H9 (cell line): Measurements from ENCODE around the gene ZC3H6. TPM values are rescaled to one million over a fixed set of nuclear protein-coding genes. Genes with fewer than 3 reads are reported as not detected.

ENCODE experiments used
- DNase-seq: peaks from one replicate; pipeline ENCODE4 v3.0.0-alpha.2; 2017
- H2AFZ ChIP-seq: one replicate; pipeline ENCODE4 v1.6.1; 2013; ENCODE audit warnings: mild to moderate bottlenecking, low read length, control low read depth, moderate library complexity
- H2AK5ac ChIP-seq: 2 replicates; pipeline ENCODE4 v1.6.1; 2013; ENCODE audit warnings: low read length, control low read depth, mixed read lengths; ENCODE audit not compliant: insufficient read length
- H2BK120ac ChIP-seq: one replicate; pipeline ENCODE4 v1.6.1; 2013; ENCODE audit warnings: low read depth, mild to moderate bottlenecking, low read length, control low read depth, inconsistent platforms; ENCODE audit not compliant: poor library complexity, severe bottlenecking
- H2BK12ac ChIP-seq: 2 replicates; pipeline ENCODE4 v1.6.1; 2013; ENCODE audit warnings: low read length, control low read depth, mixed read lengths, low read depth; ENCODE audit not compliant: insufficient read length
- H2BK15ac ChIP-seq: 2 replicates; pipeline ENCODE4 v1.6.1; 2013; ENCODE audit warnings: low read depth, low read length, control low read depth
- H2BK20ac ChIP-seq: one replicate; pipeline ENCODE4 v1.6.1; 2013; ENCODE audit warnings: low read depth, mild to moderate bottlenecking, low read length, control low read depth, inconsistent platforms; ENCODE audit not compliant: poor library complexity, severe bottlenecking
- H2BK5ac ChIP-seq: 2 replicates; pipeline ENCODE4 v1.6.1; 2013; ENCODE audit warnings: low read length, control low read depth, mixed read lengths; ENCODE audit not compliant: insufficient read length
- H3K14ac ChIP-seq: 2 replicates; pipeline ENCODE4 v1.6.1; 2013; ENCODE audit warnings: low read length, control low read depth; ENCODE audit not compliant: insufficient read depth
- H3K18ac ChIP-seq: 2 replicates; pipeline ENCODE4 v1.6.1; 2013; ENCODE audit warnings: low read depth, mild to moderate bottlenecking, mixed read lengths, low read length, control low read depth; ENCODE audit not compliant: insufficient read length
- H3K23ac ChIP-seq: 2 replicates; pipeline ENCODE4 v1.6.1; 2013; ENCODE audit warnings: low read length, control low read depth, mixed read lengths, low read depth; ENCODE audit not compliant: insufficient read length
- H3K23me2 ChIP-seq: 2 replicates; pipeline ENCODE4 v1.6.1; 2013; ENCODE audit warnings: low read depth, mild to moderate bottlenecking, mixed read lengths, low read length, control low read depth; ENCODE audit not compliant: insufficient read length, poor library complexity, severe bottlenecking
- H3K27ac ChIP-seq: 2 replicates; pipeline ENCODE4 v1.5.1; 2013; ENCODE audit warnings: low read length, control low read depth, mixed read lengths, low read depth; ENCODE audit not compliant: insufficient read length
- H3K27me3 ChIP-seq: 2 replicates; pipeline ENCODE4 v1.6.1; 2013; ENCODE audit warnings: low read length, control low read depth, inconsistent platforms; ENCODE audit not compliant: insufficient read depth
- H3K4ac ChIP-seq: 2 replicates; pipeline ENCODE4 v1.6.1; 2013; ENCODE audit warnings: low read depth, mild to moderate bottlenecking, control low read depth, inconsistent platforms, low read length, moderate library complexity
- H3K4me1 ChIP-seq: 2 replicates; pipeline ENCODE4 v1.6.1; 2013; ENCODE audit warnings: low read length, control low read depth, inconsistent platforms; ENCODE audit not compliant: insufficient read depth
- H3K4me2 ChIP-seq: 2 replicates; pipeline ENCODE4 v1.6.1; 2013; ENCODE audit warnings: low read length, control low read depth, mixed read lengths; ENCODE audit not compliant: insufficient read length, insufficient read depth
- H3K56ac ChIP-seq: 2 replicates; pipeline ENCODE4 v1.6.1; 2013; ENCODE audit warnings: low read depth, mild to moderate bottlenecking, mixed read lengths, low read length, control low read depth; ENCODE audit not compliant: insufficient read length
- H3K79me1 ChIP-seq: 2 replicates; pipeline ENCODE4 v1.6.1; 2013; ENCODE audit warnings: low read depth, mild to moderate bottlenecking, moderate library complexity, low read length, control low read depth, inconsistent platforms; ENCODE audit not compliant: insufficient read depth, poor library complexity, severe bottlenecking
- H3K79me2 ChIP-seq: 2 replicates; pipeline ENCODE4 v1.6.1; 2013; ENCODE audit warnings: low read length, control low read depth, inconsistent platforms; ENCODE audit not compliant: insufficient read depth
- H3K9ac ChIP-seq: 2 replicates; pipeline ENCODE4 v1.6.1; 2013; ENCODE audit warnings: low read length, control low read depth, mixed read lengths; ENCODE audit not compliant: insufficient read length; ENCODE audit errors: extremely low read depth
- H3K9me3 ChIP-seq: one replicate; pipeline ENCODE4 v1.6.1; 2013; ENCODE audit warnings: low read depth, low read length, inconsistent platforms; ENCODE audit not compliant: control insufficient read depth
- H3T11ph ChIP-seq: one replicate; pipeline ENCODE4 v1.6.1; 2013; ENCODE audit warnings: mild to moderate bottlenecking, low read length, control low read depth, inconsistent platforms
- H4K20me1 ChIP-seq: one replicate; pipeline ENCODE4 v1.6.1; 2013; ENCODE audit not compliant: control insufficient read depth, insufficient read length, insufficient read depth
- H4K5ac ChIP-seq: 2 replicates; pipeline ENCODE4 v1.6.1; 2013; ENCODE audit warnings: low read depth, mild to moderate bottlenecking, mixed read lengths, low read length, control low read depth; ENCODE audit not compliant: insufficient read length
- H4K8ac ChIP-seq: replicated peaks from 2 replicates; pipeline ENCODE4 v1.6.1; 2013; ENCODE audit warnings: low read length, control low read depth, mixed read lengths, low read depth; ENCODE audit not compliant: insufficient read length
- H4K91ac ChIP-seq: 2 replicates; pipeline ENCODE4 v1.6.1; 2013; ENCODE audit warnings: low read depth, mild to moderate bottlenecking, moderate library complexity, mixed read lengths, low read length, control low read depth; ENCODE audit not compliant: insufficient read length
- H3K27ac Mint-ChIP-seq, 3 experiments: 2 replicates in 2 of 3; 3 replicates in 1 of 3; pipeline ENCODE4 v1.8.0; 2020 to 2021; ENCODE audit warnings: mixed read lengths in 3 of 3, mild to moderate bottlenecking in 1 of 3, moderate library complexity in 1 of 3
- H3K27me3 Mint-ChIP-seq: 2 replicates; pipeline ENCODE4 v1.8.0; 2021; ENCODE audit warnings: low read depth, mild to moderate bottlenecking, moderate library complexity, mixed read lengths
- H3K36me3 Mint-ChIP-seq, 3 experiments: 2 replicates in 2 of 3; 3 replicates in 1 of 3; pipeline ENCODE4 v1.8.0; 2020 to 2021; ENCODE audit warnings: low read depth in 3 of 3, mixed read lengths in 3 of 3; ENCODE audit not compliant: insufficient read depth in 1 of 3
- H3K4me1 Mint-ChIP-seq, 2 experiments: 2 replicates each; pipeline ENCODE4 v1.8.0; 2020; ENCODE audit warnings: mixed read lengths in 2 of 2
- H3K4me3 Mint-ChIP-seq, 2 experiments: 2 replicates in 1 of 2; 3 replicates in 1 of 2; pipeline ENCODE4 v1.8.0; 2020 to 2021; ENCODE audit warnings: mild to moderate bottlenecking in 2 of 2, mixed read lengths in 2 of 2, moderate library complexity in 1 of 2
- H3K9me3 Mint-ChIP-seq, 2 experiments: 2 replicates in 1 of 2; 3 replicates in 1 of 2; pipeline ENCODE4 v1.8.0; 2020; ENCODE audit warnings: mild to moderate bottlenecking in 2 of 2, mixed read lengths in 2 of 2, moderate library complexity in 1 of 2
- CTCF ChIP-seq: fragments of 200-600 bp; sonication (generic); conservative IDR thresholded peaks from 3 replicates; pipeline ENCODE4 v1.8.0; 2021; ENCODE audit warnings: antibody characterized with exemption, mild to moderate bottlenecking
- WGBS: extraction: QIAGEN DNeasy Blood & Tissue Kit; methylation state at CpG from one replicate; pipeline ENCODE4 v1.1.7; 2013; ENCODE audit warnings: missing lambda C conversion rate, low lambda C conversion rate, mixed read lengths; ENCODE audit not compliant: insufficient read length; ENCODE audit errors: extremely low coverage; 5-methylcytosine and 5-hydroxymethylcytosine counted together
- total RNA-seq: library from RNA; stranded (reverse); gene quantifications from 2 replicates; pipeline ENCODE4 v1.2.1, GENCODE V29; 2021

ZC3H6 gene
- total RNA-seq, 1 experiment from 2014 or later, result 3.5 TPM

DNA sequence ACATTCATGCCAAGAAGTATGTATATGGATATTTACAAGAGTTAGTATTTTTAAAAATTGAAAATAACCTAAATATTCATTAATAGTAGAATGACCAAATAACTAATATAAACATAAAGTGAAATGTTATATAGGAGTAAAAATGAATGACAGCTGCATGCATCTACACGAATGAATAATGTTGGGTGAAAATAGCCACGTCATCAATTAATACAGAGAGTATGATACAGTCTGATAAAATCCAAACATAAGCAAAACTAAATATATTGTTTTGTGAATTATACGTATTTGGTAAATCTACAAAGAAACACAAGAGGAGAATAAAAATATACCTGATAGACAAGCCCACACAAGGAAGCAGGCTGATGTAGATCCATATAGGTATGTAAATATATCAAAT is 45.0 kb upstream of the ZC3H6 start:
- H2BK12ac ChIP-seq, result no peak overlapping the region
- no peaks in the 10 kb centered on the region for H3K23me2 ChIP-seq
- Mint-ChIP-seq H3K4me1 (no peaks in the 10 kb centered on the region), H3K4me3 (no peak overlapping the region), H3K27ac (no peak overlapping the region), H3K36me3 (peaks cover 0 to 11% (median 8%) of the 10 kb centered on the region in 3 experiments; a peak in 5 of 7 replicates), H3K9me3 (no peaks in the 10 kb centered on the region), H3K27me3 (no peaks in the 10 kb centered on the region)
- no peak overlapping the region for H3K4ac ChIP-seq
- no peaks in the 10 kb centered on the region for H3K4me1 ChIP-seq
- WGBS, result no CpG with 5 or more reads among the region's 3 CpGs
- no peak overlapping the region for H2BK120ac ChIP-seq
- no peak overlapping the region for H3K56ac ChIP-seq
- H3K79me1 ChIP-seq, result no peaks in the 10 kb centered on the region
- no peaks in the 10 kb centered on the region for H3K9me3 ChIP-seq
- H2BK5ac ChIP-seq, result no peak overlapping the region
- no peak overlapping the region for H3K23ac ChIP-seq
- H3K27me3 ChIP-seq, result no peaks in the 10 kb centered on the region
- no peak overlapping the region for H4K91ac ChIP-seq
- H2BK15ac ChIP-seq, result no peak overlapping the region
- no peaks in the 10 kb centered on the region for H3K79me2 ChIP-seq
- no peak for DNase-seq
- no peak for TF ChIP-seq CTCF
- H4K8ac ChIP-seq, result no peak overlapping the region
- no peak overlapping the region for H2AK5ac ChIP-seq
- no peak overlapping the region for H3K4me2 ChIP-seq
- no peaks in the 10 kb centered on the region for H4K20me1 ChIP-seq
- H3T11ph ChIP-seq, result no peak overlapping the region
- H3K14ac ChIP-seq, result no peak overlapping the region
- no peak overlapping the region for H2AFZ ChIP-seq
- no peak overlapping the region for H3K27ac ChIP-seq
- no peak overlapping the region for H4K5ac ChIP-seq
- H3K9ac ChIP-seq, result no peak overlapping the region
- H3K18ac ChIP-seq, result no peak overlapping the region
- H2BK20ac ChIP-seq, result no peak overlapping the region
